K562 (cell line): Measurements from ENCODE around the gene PPP1R14B. TPM values are rescaled to one million over a fixed set of nuclear protein-coding genes. Genes with fewer than 3 reads are reported as not detected.
A peak's percentile ranks its signal among the peaks of the same experiment; 100 is the strongest.

Experiments
- ARNT ChIP-seq, 2 experiments: fragments of 450-650 bp; IDR thresholded peaks; 2 replicates each; pipeline ENCODE4 v1.6.1; 2016; ENCODE audit warnings: mild to moderate bottlenecking in 1 of 2
- CHCHD3 ChIP-seq: fragments of 250-450 bp; sonication (Bioruptor Pico); IDR thresholded peaks from 2 replicates; pipeline ENCODE4 v2.1.2; 2022; ENCODE audit warnings: mild to moderate bottlenecking
- DDX20 ChIP-seq: fragments of 450-650 bp; IDR thresholded peaks from 2 replicates; pipeline ENCODE4 v1.6.1; 2016; ENCODE audit warnings: missing genetic modification characterization, low read depth, mild to moderate bottlenecking, missing compliant biosample characterization, moderate library complexity
- ETV5 ChIP-seq: sonication (generic); formaldehyde crosslinking; IDR thresholded peaks from 2 replicates; pipeline ENCODE4 v1.4.0; 2020; ENCODE audit warnings: low read depth, mild to moderate bottlenecking, missing genetic modification reagents
- GABPB2 ChIP-seq: fragments of 250-450 bp; sonication (Bioruptor Pico); conservative IDR thresholded peaks from 2 replicates; pipeline ENCODE4 v1.5.1; 2021; ENCODE audit warnings: mild to moderate bottlenecking
- RBFOX2 ChIP-seq: fragments of 200-400 bp; formaldehyde crosslinking; IDR thresholded peaks from 2 replicates; pipeline ENCODE4 v1.6.1; 2017; ENCODE audit warnings: low read depth, mild to moderate bottlenecking, low read length, moderate library complexity
- ZC3H11A ChIP-seq: IDR thresholded peaks from 2 replicates; pipeline ENCODE4 v1.6.1; 2012; ENCODE audit warnings: low read depth, low read length, improper control_type of control experiment
- ZFP36 ChIP-seq: fragments of 150-350 bp; IDR thresholded peaks from 2 replicates; pipeline ENCODE4 v1.6.1; 2018; ENCODE audit warnings: low read length, low read depth; ENCODE audit not compliant: partially characterized antibody
- polyA plus RNA-seq, 8 experiments: library from polyadenylated mRNA; depleted of rRNA in 4 of 8; stranded (reverse) in 5 of 8; unstranded in 3 of 8; fragments of >200 nt; fragmentation: Nextera tagmentation in 2 of 8; fragmentation: Illumina TruSeq in 1 of 8; extraction: Ambion mirVana in 2 of 8; extraction: Trizol in 1 of 8; gene quantifications; 2 replicates each; pipeline versions ENCODE4 v1.2.1 to v1.2.3, GENCODE V29; 2011 to 2014; ENCODE audit warnings: inconsistent platforms in 1 of 8, missing spikeins in 1 of 8
- total RNA-seq, 7 experiments: library from RNA; depleted of rRNA in 6 of 7; stranded (reverse); fragments of >200 nt in 6 of 7; fragmentation: Illumina TruSeq in 2 of 7; extraction: Trizol in 2 of 7; gene quantifications; 2 replicates each; pipeline versions ENCODE4 v1.2.1 to v1.2.3, GENCODE V29; 2011 to 2021; ENCODE audit warnings: low replicate concordance in 1 of 7
- TF ChIP-seq, protein P1 (sequence below): fragments of 250-450 bp; sonication (Bioruptor Pico); IDR thresholded peaks from 2 replicates; pipeline ENCODE4 v1.5.0; 2020; ENCODE audit warnings: mild to moderate bottlenecking, borderline replicate concordance
- TF ChIP-seq, protein P2 (sequence below): fragments of 450-650 bp; conservative IDR thresholded peaks from 2 replicates; pipeline ENCODE4 v1.6.1; 2016; ENCODE audit warnings: missing genetic modification characterization, low read depth, mild to moderate bottlenecking, missing compliant biosample characterization, moderate library complexity
- TF ChIP-seq, protein P3 (sequence below), 2 experiments: fragments of 150-350 bp in 1 of 2; IDR thresholded peaks; 2 replicates each; pipeline ENCODE4 v1.6.1; 2012 to 2016; ENCODE audit warnings: low read depth in 2 of 2, low read length in 2 of 2, mild to moderate bottlenecking in 1 of 2, moderate library complexity in 1 of 2
- TF ChIP-seq, protein P4 (sequence below): fragments of 250-450 bp; sonication (Bioruptor Pico); IDR thresholded peaks from 2 replicates; pipeline ENCODE4 v1.5.0; 2020; ENCODE audit warnings: mild to moderate bottlenecking
- TF ChIP-seq, protein P5 (sequence below): sonication (generic); formaldehyde crosslinking; IDR thresholded peaks from 2 replicates; pipeline ENCODE4 v1.8.0; 2023; ENCODE audit warnings: mild to moderate bottlenecking, missing genetic modification reagents

The PPP1R14B gene
- total and polyA plus RNA-seq, 9 of the 15 experiments (the other 6 are each of a cell fraction or from before 2014, with no cell fraction given), result 7.7 to 566 (median 212) TPM

DNA sequence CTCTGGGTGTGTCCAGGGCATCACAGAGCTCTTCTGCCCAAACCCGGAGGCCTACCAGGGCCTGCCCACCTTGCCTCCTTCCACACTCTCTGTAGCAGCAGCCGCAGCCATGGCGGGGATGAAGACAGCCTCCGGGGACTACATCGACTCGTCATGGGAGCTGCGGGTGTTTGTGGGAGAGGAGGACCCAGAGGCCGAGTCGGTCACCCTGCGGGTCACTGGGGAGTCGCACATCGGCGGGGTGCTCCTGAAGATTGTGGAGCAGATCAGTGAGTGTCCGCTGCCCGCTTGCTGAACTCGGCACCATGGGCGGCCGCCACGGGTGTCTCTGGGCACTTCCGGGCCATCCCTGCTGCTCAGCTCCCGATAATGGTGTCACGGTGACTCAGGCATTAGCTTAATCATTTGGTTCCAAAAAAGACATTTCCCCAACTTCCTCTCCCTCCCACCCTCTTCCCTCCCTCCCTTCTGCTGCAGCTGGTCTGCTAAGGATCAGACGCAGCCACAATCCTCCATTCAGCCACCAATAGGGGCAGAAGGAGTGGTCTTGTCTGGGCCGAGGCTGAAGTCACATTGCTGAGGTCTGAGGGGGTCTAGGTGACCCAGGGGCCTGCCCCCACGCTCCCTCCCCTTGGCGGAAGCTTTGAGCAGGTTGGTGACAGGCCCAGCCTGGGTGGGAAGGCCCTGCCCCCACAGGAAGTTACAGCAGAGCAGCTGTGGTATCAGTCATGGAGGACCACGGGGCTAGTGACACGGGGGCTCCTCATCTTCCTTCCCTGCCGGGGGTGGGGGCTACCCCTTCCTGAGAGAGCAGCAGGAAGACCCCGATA is 39.3 kb downstream of the PPP1R14B start (continued):
- TF ChIP-seq, protein P1, sequence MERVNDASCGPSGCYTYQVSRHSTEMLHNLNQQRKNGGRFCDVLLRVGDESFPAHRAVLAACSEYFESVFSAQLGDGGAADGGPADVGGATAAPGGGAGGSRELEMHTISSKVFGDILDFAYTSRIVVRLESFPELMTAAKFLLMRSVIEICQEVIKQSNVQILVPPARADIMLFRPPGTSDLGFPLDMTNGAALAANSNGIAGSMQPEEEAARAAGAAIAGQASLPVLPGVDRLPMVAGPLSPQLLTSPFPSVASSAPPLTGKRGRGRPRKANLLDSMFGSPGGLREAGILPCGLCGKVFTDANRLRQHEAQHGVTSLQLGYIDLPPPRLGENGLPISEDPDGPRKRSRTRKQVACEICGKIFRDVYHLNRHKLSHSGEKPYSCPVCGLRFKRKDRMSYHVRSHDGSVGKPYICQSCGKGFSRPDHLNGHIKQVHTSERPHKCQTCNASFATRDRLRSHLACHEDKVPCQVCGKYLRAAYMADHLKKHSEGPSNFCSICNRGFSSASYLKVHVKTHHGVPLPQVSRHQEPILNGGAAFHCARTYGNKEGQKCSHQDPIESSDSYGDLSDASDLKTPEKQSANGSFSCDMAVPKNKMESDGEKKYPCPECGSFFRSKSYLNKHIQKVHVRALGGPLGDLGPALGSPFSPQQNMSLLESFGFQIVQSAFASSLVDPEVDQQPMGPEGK (CRISPR knock-in tag), result no peak
- TF ChIP-seq ZC3H11A (no peak), GABPB2 (CRISPR knock-in tag) (no peak), CHCHD3 (CRISPR knock-in tag) (no peak), ETV5 (peak; percentile 95), ZFP36 (peak; percentile 12), DDX20 (tag) (no peak), ARNT (IDR thresholded peaks at IDR 0.05) (peak in 1 of 2 experiments; percentile 77; a peak in 1 of 4 replicates), RBFOX2 (peak; percentile 86)
- TF ChIP-seq, protein P2, sequence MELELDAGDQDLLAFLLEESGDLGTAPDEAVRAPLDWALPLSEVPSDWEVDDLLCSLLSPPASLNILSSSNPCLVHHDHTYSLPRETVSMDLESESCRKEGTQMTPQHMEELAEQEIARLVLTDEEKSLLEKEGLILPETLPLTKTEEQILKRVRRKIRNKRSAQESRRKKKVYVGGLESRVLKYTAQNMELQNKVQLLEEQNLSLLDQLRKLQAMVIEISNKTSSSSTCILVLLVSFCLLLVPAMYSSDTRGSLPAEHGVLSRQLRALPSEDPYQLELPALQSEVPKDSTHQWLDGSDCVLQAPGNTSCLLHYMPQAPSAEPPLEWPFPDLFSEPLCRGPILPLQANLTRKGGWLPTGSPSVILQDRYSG (tag), result no peak
- TF ChIP-seq, protein P3, sequence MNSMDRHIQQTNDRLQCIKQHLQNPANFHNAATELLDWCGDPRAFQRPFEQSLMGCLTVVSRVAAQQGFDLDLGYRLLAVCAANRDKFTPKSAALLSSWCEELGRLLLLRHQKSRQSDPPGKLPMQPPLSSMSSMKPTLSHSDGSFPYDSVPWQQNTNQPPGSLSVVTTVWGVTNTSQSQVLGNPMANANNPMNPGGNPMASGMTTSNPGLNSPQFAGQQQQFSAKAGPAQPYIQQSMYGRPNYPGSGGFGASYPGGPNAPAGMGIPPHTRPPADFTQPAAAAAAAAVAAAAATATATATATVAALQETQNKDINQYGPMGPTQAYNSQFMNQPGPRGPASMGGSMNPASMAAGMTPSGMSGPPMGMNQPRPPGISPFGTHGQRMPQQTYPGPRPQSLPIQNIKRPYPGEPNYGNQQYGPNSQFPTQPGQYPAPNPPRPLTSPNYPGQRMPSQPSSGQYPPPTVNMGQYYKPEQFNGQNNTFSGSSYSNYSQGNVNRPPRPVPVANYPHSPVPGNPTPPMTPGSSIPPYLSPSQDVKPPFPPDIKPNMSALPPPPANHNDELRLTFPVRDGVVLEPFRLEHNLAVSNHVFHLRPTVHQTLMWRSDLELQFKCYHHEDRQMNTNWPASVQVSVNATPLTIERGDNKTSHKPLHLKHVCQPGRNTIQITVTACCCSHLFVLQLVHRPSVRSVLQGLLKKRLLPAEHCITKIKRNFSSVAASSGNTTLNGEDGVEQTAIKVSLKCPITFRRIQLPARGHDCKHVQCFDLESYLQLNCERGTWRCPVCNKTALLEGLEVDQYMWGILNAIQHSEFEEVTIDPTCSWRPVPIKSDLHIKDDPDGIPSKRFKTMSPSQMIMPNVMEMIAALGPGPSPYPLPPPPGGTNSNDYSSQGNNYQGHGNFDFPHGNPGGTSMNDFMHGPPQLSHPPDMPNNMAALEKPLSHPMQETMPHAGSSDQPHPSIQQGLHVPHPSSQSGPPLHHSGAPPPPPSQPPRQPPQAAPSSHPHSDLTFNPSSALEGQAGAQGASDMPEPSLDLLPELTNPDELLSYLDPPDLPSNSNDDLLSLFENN (IDR thresholded peaks at IDR 0.05; ENCODE audit: low read depth in 2 of 2, low read length in 2 of 2), result 0 out of 4 replicates have a peak, but pooled peaks of 1 of the 2 experiments have one; percentile 44
- TF ChIP-seq, protein P4, sequence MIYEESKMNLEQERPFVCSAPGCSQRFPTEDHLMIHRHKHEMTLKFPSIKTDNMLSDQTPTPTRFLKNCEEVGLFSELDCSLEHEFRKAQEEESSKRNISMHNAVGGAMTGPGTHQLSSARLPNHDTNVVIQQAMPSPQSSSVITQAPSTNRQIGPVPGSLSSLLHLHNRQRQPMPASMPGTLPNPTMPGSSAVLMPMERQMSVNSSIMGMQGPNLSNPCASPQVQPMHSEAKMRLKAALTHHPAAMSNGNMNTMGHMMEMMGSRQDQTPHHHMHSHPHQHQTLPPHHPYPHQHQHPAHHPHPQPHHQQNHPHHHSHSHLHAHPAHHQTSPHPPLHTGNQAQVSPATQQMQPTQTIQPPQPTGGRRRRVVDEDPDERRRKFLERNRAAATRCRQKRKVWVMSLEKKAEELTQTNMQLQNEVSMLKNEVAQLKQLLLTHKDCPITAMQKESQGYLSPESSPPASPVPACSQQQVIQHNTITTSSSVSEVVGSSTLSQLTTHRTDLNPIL (CRISPR knock-in tag), result 0 out of 2 replicates have a peak, but pooled peaks have one; percentile 42
- TF ChIP-seq, protein P5, sequence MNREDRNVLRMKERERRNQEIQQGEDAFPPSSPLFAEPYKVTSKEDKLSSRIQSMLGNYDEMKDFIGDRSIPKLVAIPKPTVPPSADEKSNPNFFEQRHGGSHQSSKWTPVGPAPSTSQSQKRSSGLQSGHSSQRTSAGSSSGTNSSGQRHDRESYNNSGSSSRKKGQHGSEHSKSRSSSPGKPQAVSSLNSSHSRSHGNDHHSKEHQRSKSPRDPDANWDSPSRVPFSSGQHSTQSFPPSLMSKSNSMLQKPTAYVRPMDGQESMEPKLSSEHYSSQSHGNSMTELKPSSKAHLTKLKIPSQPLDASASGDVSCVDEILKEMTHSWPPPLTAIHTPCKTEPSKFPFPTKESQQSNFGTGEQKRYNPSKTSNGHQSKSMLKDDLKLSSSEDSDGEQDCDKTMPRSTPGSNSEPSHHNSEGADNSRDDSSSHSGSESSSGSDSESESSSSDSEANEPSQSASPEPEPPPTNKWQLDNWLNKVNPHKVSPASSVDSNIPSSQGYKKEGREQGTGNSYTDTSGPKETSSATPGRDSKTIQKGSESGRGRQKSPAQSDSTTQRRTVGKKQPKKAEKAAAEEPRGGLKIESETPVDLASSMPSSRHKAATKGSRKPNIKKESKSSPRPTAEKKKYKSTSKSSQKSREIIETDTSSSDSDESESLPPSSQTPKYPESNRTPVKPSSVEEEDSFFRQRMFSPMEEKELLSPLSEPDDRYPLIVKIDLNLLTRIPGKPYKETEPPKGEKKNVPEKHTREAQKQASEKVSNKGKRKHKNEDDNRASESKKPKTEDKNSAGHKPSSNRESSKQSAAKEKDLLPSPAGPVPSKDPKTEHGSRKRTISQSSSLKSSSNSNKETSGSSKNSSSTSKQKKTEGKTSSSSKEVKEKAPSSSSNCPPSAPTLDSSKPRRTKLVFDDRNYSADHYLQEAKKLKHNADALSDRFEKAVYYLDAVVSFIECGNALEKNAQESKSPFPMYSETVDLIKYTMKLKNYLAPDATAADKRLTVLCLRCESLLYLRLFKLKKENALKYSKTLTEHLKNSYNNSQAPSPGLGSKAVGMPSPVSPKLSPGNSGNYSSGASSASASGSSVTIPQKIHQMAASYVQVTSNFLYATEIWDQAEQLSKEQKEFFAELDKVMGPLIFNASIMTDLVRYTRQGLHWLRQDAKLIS (CRISPR knock-in tag), result peak; percentile 25
